ENCODE data around the gene SAMD3.
"Not testable (repeated sequence)": the region's sequence is repeated elsewhere in the genome, so short reads cannot be mapped to it uniquely, and the experiment has no call there.

The SAMD3 gene

DNA sequence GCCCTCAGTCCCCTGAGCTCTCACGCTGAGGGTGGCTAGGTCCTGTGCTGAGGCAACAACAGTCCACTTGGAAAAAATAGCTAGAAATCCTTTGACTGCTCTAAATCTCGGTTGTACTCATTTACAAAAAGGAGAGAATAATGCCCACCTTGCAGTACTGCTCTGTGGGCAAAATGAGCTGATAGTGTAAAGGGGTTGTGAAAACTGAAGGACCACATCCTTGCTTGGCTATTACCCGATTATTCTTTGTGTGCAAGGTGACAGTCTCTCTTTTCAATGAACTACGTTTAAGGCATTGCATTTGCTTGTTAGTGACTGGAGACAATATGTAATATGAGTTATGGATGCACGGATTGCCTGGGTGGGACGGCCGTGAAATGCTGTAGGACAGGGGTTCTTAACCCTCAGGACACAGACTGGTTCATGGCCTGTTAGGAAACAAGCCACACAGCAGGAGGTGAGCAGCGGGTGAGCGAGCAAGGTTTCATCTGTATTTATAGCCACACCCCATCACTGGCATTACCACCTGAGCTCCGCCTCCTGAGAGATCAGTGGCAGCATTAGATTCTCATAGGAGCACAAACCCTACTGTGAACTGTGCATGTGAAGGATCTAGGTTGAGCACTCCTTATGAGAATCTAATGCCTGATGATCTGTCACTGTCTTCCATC lies 14.6 kb downstream of the SAMD3 start:
- no peak for DNase-seq

DNA sequence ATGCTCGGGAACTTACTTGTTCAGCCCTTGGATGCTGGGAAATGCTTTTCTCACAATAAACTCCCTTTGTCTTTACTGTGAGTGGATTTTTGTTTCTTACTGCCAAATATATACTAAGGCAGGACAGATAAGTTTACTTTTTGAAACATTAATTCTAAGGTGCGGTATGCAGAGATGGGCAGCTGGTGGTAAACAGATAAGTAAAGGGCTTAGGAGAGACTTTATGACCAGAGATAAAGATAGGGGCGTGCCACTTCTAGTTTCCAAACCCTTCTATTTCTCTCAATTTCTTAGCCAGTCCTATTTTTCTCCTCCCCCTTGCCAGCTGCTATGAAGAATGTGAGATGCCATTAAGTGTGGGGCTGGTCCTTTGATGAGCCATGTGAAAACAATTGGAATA lies 16.3 kb downstream of the SAMD3 start:
- no peak for DNase-seq

DNA sequence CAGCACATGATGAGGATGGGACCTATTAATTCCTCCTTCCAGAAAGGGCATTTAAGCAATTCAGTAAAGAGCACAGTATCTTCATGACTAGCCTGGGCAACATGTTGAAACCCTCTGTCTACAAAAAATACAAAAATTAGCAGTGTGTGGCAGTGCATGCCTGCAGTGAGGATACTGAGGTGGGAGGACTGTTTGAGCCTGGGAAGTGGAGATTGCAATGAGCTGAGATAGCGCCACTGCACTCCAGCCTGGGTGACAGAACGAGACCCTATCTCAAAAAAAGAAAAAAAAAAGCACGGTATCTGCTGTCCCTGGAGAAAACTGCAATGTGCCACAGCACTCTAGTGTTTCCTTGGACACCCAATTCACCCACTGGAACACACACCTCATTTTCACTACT lies 18.4 kb downstream of the SAMD3 start:
- DNase-seq, result no peak

DNA sequence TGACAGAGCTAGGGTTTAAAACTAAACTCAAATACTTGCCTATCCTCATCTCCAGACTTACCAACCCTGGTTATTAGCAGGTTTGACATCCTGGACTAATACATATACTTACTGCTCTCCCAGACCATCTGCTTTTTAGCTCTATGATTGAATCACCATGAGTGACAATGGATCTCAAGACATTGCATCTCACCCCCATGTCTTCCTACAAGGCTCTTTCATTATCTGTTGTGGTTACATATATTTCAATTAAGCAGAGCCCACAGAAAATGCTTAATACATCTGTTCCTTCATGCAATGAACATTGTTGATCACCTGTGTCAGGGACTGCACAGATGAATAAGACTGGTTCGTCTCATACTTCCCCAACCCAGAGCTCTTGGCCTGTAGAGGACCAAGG lies 19.4 kb downstream of the SAMD3 start:
- DNase-seq, result no peak

DNA sequence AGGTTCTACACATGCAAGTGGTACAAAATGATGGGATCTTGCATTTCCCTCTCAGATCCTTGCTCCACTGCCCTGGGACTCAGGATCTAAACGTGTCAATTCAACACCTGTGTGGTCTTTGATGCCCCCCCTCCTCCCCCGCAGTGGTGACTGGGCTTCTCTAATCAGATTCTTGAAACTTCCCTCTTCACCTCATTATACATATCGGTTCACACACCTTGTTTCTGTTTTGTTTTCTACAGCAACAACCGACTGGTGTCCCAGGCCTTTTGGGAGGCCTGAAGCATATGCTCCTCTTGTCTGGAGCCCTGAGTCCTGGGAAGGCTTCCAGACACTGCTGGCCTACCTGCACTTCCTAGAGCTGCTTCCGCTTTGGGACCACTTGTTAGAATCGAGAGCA lies 20.0 kb downstream of the SAMD3 start:
- DNase-seq, result no peak

GRCh38 chr6:130200020-130200419 lies 22.7 kb downstream of the SAMD3 start:
- DNase-seq, result no peak

DNA sequence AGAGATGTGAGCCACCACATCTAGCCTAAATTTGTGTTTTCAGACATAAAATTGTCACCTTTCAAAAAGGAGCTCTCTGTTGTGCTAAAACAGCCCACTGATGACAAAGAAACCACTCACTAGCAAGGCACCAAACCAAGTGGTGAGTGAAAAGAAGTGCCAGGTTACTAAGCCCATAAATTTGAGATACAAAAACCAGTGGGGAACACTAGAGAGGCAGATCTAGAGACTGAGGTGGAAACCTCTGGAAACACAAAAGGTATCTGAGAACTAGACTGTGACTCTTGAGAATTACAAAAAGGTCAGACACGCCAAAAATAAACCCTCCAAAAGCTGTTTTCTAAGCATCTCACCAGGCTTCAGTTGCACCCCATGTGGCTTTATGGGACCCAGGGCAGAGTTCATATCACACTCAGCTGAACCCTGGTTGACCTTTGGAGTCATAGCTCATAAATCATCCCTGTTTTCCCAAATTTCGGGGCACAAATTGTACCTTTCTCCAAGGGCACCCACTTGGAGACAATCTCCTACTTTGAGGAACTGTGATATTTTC lies 24.2 kb downstream of the SAMD3 start:
- DNase-seq, result no peak

- not testable (repeated sequence) for DNase-seq
Measured at GRCh38 chr6:130197816-130198482, 24.8 kb downstream of the SAMD3 start.

- not testable (repeated sequence) for DNase-seq
Measured at GRCh38 chr6:130194434-130194833, 28.3 kb downstream of the SAMD3 start.

- DNase-seq, result no peak
Measured at GRCh38 chr6:130190701-130191690, 31.8 kb downstream of the SAMD3 start.

DNA sequence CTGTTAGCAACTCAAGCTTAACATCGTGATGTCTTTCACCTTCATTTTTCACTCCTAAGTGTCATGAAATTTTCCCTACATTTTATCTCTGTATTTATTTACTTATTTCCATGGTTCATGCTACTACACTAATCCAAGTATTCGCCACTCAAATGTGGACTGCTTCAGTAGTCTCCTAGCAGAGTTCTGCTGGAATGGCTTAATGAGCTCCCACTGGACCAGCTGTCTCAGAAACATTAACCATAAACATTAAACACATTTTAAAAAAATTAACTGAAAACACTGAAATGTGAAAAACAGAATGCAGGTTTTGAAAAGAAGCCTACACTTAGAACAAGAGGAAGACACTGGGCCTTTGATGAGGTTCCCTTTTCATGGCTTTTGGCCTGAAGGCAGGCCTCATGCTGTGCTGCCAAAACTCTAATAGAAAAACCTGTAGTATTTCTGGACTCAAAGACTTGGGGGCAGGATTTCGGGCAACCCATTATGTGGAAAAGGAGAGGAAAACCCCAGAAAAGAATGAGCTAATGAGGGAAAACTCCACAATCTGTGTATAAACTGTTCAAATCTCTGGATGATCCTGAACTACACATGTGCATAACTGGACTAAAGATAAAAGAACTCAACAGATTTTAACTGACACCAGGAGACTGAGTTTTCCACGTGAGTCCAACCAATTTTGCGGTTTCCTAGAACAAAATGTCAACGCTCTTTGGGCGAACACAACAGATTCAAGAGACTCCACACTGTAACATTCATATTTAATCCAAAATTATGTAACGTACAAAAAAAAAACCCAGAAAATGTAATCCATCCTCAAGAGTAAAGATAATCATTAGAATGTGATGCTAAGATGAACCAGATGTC lies 33.0 kb downstream of the SAMD3 start:
- no peak for DNase-seq

DNA sequence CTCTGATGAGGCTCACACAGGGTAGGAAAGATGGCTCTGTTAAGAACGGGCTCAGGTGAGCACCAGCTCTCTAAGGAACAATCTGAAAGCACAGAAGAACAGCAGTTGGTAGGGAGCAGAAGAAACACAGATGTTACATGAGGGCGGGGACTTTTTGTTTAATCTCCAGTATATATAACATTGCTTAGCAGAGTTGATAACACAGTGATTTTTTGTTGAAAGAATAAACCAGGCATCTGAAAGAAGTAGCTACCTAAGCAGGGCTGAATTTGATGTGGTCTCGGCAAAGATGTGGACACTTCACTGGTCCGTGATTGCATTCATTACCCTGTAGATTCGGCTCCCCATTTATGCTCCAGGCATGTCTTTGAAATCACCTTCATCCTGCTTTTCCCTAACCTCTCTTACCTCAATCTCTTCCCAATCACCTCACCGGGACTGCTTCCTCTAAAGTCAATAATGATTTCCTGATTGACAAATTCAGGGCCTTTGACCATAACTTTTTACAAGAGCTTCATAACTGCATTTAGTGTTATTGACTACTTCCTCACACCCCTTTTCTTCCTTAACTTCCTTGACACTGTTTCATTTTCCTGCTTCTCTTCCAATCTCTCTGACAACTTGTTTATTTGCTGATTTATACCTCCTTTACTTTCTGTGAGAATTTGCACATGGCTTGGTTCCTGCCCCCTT lies 34.4 kb downstream of the SAMD3 start:
- DNase-seq, result no peak

GRCh38 chr6:130187335-130188206 lies 35.2 kb downstream of the SAMD3 start:
- DNase-seq, result no peak

DNA sequence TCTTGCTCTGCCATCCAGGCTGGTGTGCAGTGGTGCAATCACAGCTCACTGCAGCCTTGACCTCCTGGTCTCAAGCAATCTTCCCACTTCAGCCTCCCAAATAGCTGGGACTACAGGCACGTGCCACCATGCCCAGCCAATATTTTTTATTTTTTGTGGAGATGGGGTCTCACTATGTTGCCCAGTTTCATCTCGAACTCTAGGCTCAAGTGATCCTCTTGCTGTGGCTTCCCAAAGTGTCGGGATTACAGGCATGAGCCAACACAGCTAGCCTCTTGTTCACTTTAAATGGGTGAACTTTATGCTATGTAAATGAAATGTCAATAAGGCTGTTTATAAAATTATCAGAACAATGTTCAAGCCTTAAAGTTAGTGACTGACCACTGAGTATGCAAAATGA lies 37.1 kb downstream of the SAMD3 start:
- DNase-seq, result no peak

GRCh38 chr6:130183271-130184222 lies 39.2 kb downstream of the SAMD3 start:
- DNase-seq, result peak; percentile 36 to 65

- no peak for DNase-seq
Measured at GRCh38 chr6:130182466-130182865, 40.3 kb downstream of the SAMD3 start.

DNA sequence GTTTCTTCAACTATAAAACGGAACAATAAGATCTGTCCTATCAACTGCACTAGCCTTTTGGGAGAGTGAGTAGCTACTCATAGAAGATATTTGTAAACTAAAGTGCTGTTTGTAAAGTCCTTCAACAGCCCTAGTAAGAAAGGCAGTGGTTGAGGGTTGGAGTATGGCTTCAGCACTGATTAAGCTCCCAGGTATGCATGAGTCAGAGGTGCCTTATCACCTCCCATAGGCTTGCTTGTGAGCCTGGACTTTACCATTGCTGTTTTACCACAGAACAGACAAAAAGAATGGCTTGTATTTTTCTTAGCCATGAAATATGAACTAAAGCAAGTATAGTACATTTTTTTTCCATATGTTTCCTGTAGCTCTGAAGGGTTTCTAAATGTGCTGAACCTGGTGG lies 44.1 kb downstream of the SAMD3 start:
- DNase-seq, result no peak

GRCh38 chr6:130176378-130176777 lies 46.4 kb downstream of the SAMD3 start:
- no peak for DNase-seq

DNA sequence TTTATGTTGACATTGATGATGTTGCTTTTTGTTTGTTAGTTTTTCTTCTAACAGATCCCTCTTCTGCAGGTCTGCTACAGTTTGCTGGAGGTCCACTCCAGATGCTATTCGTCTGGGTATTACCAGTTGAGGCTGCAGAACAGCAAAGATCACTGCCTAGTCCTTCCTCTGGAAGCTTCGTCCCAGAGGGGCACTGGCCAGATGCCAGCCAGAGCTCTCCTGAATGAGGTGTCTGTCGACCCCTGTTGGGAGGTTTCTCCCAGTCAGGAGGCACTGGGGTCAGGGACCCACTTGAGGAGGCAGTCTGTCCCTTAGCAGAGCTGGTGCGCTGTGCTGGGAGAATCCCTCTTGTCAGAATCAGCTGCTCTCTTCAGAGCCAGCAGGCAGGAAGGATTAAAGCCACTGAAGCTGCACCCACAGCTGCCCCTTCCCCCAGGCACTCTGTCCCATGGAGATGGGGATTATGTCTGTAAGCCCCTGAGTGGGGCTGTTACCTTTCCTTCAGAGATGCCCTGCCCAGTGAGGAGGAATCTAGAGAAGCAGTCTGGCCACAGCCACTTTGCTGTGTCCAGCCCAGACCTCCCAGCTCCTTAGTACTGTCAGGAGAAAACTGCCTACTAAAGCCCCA lies 49.3 kb downstream of the SAMD3 start:
- not testable (repeated sequence) for DNase-seq
